ENCODE measurements around the gene TBC1D22A.

The TBC1D22A gene

GRCh38 chr22:47215851-47216250 is 453.4 kb downstream of the TBC1D22A start:
- no peak for DNase-seq (ENCODE audit: low read depth)

- no peak for DNase-seq (ENCODE audit: low read depth)
Measured at GRCh38 chr22:47218671-47219070, 456.2 kb downstream of the TBC1D22A start.

GRCh38 chr22:47219789-47220188 is 457.3 kb downstream of the TBC1D22A start:
- DNase-seq (ENCODE audit: low read depth): no peak

GRCh38 chr22:47220752-47221151 is 458.3 kb downstream of the TBC1D22A start:
- no peak for DNase-seq (ENCODE audit: low read depth)

GRCh38 chr22:47221840-47222615 is 459.6 kb downstream of the TBC1D22A start:
- DNase-seq (ENCODE audit: low read depth): no peak
